Gastrocnemius medialis (tissue), 4 donors: Measurements from ENCODE around the gene HSD11B2. TPM values are rescaled to one million over a fixed set of nuclear protein-coding genes. Genes with fewer than 3 reads are reported as not detected.

Source experiments
- ATAC-seq, 2 donors: fragments of 150-250 bp; one replicate each; pipeline ENCODE4 v1.9.1; 2016
- DNase-seq, 2 donors: peaks; one replicate each; pipeline ENCODE4 v3.0.0-alpha.2; 2019
- H3K27ac ChIP-seq, 4 donors: fragments of 200-600 bp; sonication (generic); 1 replicate in 1 of 4; 2 replicates in 3 of 4; pipeline ENCODE4 v1.5.1; 2016 to 2018; ENCODE audit warnings: mild to moderate bottlenecking in 2 of 4, moderate library complexity in 1 of 4
- H3K27me3 ChIP-seq, 3 donors: fragments of 200-600 bp; sonication (generic) in 2 of 3; 1 replicate in 1 of 3; 2 replicates in 2 of 3; pipeline versions ENCODE4 v1.5.1 to v1.6.0; 2016 to 2019; ENCODE audit warnings: mild to moderate bottlenecking in 1 of 3, moderate library complexity in 1 of 3
- H3K36me3 ChIP-seq, 2 donors: fragments of 200-600 bp; sonication (generic) in 1 of 2; one replicate each; pipeline ENCODE4 v1.5.1; 2017 to 2018
- H3K4me1 ChIP-seq, 2 donors: fragments of 200-600 bp; sonication (generic) in 1 of 2; one replicate each; pipeline ENCODE4 v1.5.1; 2016 to 2017; ENCODE audit warnings: mild to moderate bottlenecking in 2 of 2
- H3K4me3 ChIP-seq, 4 donors: fragments of 200-600 bp; sonication (generic) in 3 of 4; 1 replicate in 1 of 4; 2 replicates in 3 of 4; pipeline ENCODE4 v1.5.1; 2016 to 2019; ENCODE audit warnings: mild to moderate bottlenecking in 2 of 4
- H3K9me3 ChIP-seq, 3 donors: fragments of 200-600 bp; sonication (generic) in 2 of 3; 1 replicate in 1 of 3; 2 replicates in 2 of 3; pipeline ENCODE4 v1.5.1; 2016 to 2019
- CTCF ChIP-seq, 5 experiments: fragments of 450-650 bp in 3 of 5; fragments of 200-600 bp in 2 of 5; sonication (generic) in 2 of 5; IDR thresholded peaks in 4 of 5; conservative IDR thresholded peaks in 1 of 5; 1 replicate in 4 of 5; 2 replicates in 1 of 5; pipeline ENCODE4 v1.5.1; 2016 to 2019; ENCODE audit warnings: antibody characterized with exemption in 5 of 5, mild to moderate bottlenecking in 3 of 5, moderate library complexity in 3 of 5
- POLR2A ChIP-seq, 2 donors: fragments of 450-650 bp; IDR thresholded peaks; one replicate each; pipeline ENCODE4 v1.6.1; 2017; ENCODE audit warnings: antibody characterized with exemption in 2 of 2, mild to moderate bottlenecking in 2 of 2, moderate library complexity in 2 of 2
- in situ Hi-C, 4 donors: fragments of 200-750 bp; cut with MboI; loops; one replicate each; pipeline versions ENCODE4 v1.15.0 to v1.8.0; 2017; ENCODE audit warnings: low sequenced_read_pairs in 4 of 4
- intact Hi-C: fragments of 100-400 bp; cut with DNase I; formaldehyde crosslinking; loops from one replicate; pipeline ENCODE4 v1.15.1; 2023; ENCODE audit warnings: low total_unique reads
- total RNA-seq, 4 donors: library from RNA; depleted of rRNA; stranded (reverse); fragments of >200 nt; gene quantifications; one replicate each; pipeline versions ENCODE4 v1.1.0 to v1.2.3, GENCODE V29; 2016

HSD11B2 gene
- total RNA-seq, 4 donors from 2014 or later: 2.3 to 4.1 TPM; not detected in 2

- in situ Hi-C loops: no loop called here
- no peaks in the 10 kb centered on the region for H3K9me3 ChIP-seq
- DNase-seq (peak; percentile 36 to 52), ATAC-seq (peak; percentile 22 to 56)
- no peak overlapping the region for H3K4me3 ChIP-seq
- H3K4me1 ChIP-seq: peaks cover 56 to 61% of the 10 kb centered on the region in 2 donors
- no peaks in the 10 kb centered on the region for H3K27me3 ChIP-seq
- no peak for TF ChIP-seq CTCF (IDR thresholded peaks at IDR 0.05 in 4 of 5, conservative IDR thresholded peaks at IDR 0.05 in 1 of 5)
- no peak for TF ChIP-seq POLR2A (IDR thresholded peaks at IDR 0.05)
- intact Hi-C loops: no loop called here
- H3K36me3 ChIP-seq: peaks cover 0 to 26% of the 10 kb centered on the region in 2 donors
- peak overlapping the region in 3 of 4 donors; percentile 11 to 64 (median 35) for H3K27ac ChIP-seq
Measured at GRCh38 chr16:67441907-67442306, 11.0 kb downstream of the HSD11B2 start.

GRCh38 chr16:67442581-67443255 lies 11.8 kb downstream of the HSD11B2 start:
- Histone ChIP-seq H3K27ac (peak overlapping the region; percentile 11 to 66 (median 38)), H3K9me3 (no peaks in the 10 kb centered on the region), H3K27me3 (no peaks in the 10 kb centered on the region), H3K36me3 (peaks cover 0 to 19% of the 10 kb centered on the region in 2 donors), H3K4me1 (peaks cover 64 to 70% of the 10 kb centered on the region in 2 donors), H3K4me3 (no peak overlapping the region)
- ATAC-seq (no peak), DNase-seq (no peak)
- intact Hi-C loops: no loop called here
- in situ Hi-C loops: no loop called here
- TF ChIP-seq POLR2A (IDR thresholded peaks at IDR 0.05) (no peak), CTCF (IDR thresholded peaks at IDR 0.05 in 4 of 5, conservative IDR thresholded peaks at IDR 0.05 in 1 of 5) (no peak)

- Histone ChIP-seq H3K4me3 (no peak overlapping the region), H3K4me1 (peaks cover 67 to 75% of the 10 kb centered on the region in 2 donors), H3K27me3 (no peaks in the 10 kb centered on the region), H3K9me3 (no peaks in the 10 kb centered on the region), H3K36me3 (peaks cover 0 to 13% of the 10 kb centered on the region in 2 donors), H3K27ac (peak overlapping the region; percentile 6 to 66 (median 22))
- intact Hi-C loops: no loop called here
- no peak for TF ChIP-seq POLR2A (IDR thresholded peaks at IDR 0.05)
- TF ChIP-seq CTCF (IDR thresholded peaks at IDR 0.05 in 4 of 5, conservative IDR thresholded peaks at IDR 0.05 in 1 of 5): no peak
- ATAC-seq: peak; percentile 52 to 56
- peak in 1 of 2 donors; percentile 65 for DNase-seq
- in situ Hi-C loops: no loop called here
Measured at GRCh38 chr16:67443265-67443664, 12.3 kb downstream of the HSD11B2 start.

- no peak for ATAC-seq
- Histone ChIP-seq H3K36me3 (peaks cover 0 to 3% of the 10 kb centered on the region in 2 donors), H3K27me3 (no peaks in the 10 kb centered on the region), H3K9me3 (no peaks in the 10 kb centered on the region), H3K4me3 (no peak overlapping the region), H3K27ac (peak overlapping the region in 2 of 4 donors; percentile 33 to 66), H3K4me1 (peaks cover 79 to 87% of the 10 kb centered on the region in 2 donors)
- in situ Hi-C loops (no loop called here), intact Hi-C loops (loop anchor here (2.0 kb wide), 1 partner anchor 14 kb away; the partner anchor contains the start of gene HSD11B2)
- TF ChIP-seq CTCF (IDR thresholded peaks at IDR 0.05 in 4 of 5, conservative IDR thresholded peaks at IDR 0.05 in 1 of 5): no peak
- no peak for DNase-seq
Measured at GRCh38 chr16:67444259-67445125, 13.6 kb downstream of the HSD11B2 start.
